PC-3 (cell line): ENCODE measurements around the gene BCAS3. TPM values are rescaled to one million over a fixed set of nuclear protein-coding genes. Genes with fewer than 3 reads are reported as not detected.

Experiments
- ATAC-seq: fragments of 200-7000 bp; cut with Tn5 transposase; 2 replicates; pipeline ENCODE4 v1.9.1; 2020; ENCODE audit warnings: mild to moderate bottlenecking, moderate library complexity
- BruUV-seq: library from RNA; stranded (reverse); fragments of 400-500 nt; replicated peaks from 2 replicates; lab custom pipeline; 2021; lab: Mats Ljungman, UMichigan
- CTCF ChIA-PET: fragments of 300-600 bp; sonication (Branson Sonifier 250); formaldehyde crosslinking; loops from one replicate; lab custom pipeline; 2022; ENCODE audit warnings: antibody characterized with exemption; lab: Charles Lee
- POLR2A ChIA-PET: fragments of 300-600 bp; sonication (Branson Sonifier 250); formaldehyde crosslinking; loops from one replicate; lab custom pipeline; 2022; ENCODE audit warnings: antibody characterized with exemption; ENCODE audit not compliant: unreplicated experiment; lab: Charles Lee
- DNase-seq: peaks from one replicate; pipeline ENCODE4 v3.0.0-alpha.2; 2015
- H2AFZ ChIP-seq: fragments of 300-600 bp; sonication (generic); 2 replicates; pipeline ENCODE4 v1.6.0; 2016; ENCODE audit warnings: antibody characterized with exemption, low read length
- H3F3A ChIP-seq: fragments of 300-600 bp; sonication (generic); one replicate; pipeline ENCODE4 v1.6.0; 2017; ENCODE audit warnings: antibody characterized with exemption, low read length, control low read depth, mild to moderate bottlenecking; ENCODE audit not compliant: unreplicated experiment
- H3K27ac ChIP-seq: fragments of 300-600 bp; sonication (generic); 2 replicates; pipeline ENCODE4 v1.5.1; 2016; ENCODE audit warnings: mild to moderate bottlenecking, low read length
- H3K27me3 ChIP-seq: fragments of 300-600 bp; sonication (generic); 2 replicates; pipeline ENCODE4 v1.6.1; 2016; ENCODE audit warnings: low read length, mixed read lengths
- H3K36me3 ChIP-seq: fragments of 300-600 bp; sonication (generic); 2 replicates; pipeline ENCODE4 v1.6.1; 2016; ENCODE audit warnings: low read depth, mixed run types, low read length, mixed read lengths
- H3K4me1 ChIP-seq: fragments of 300-600 bp; sonication (generic); 2 replicates; pipeline ENCODE4 v1.5.1; 2016; ENCODE audit warnings: low read length; ENCODE audit not compliant: insufficient read depth
- H3K4me2 ChIP-seq: fragments of 300-600 bp; sonication (generic); 2 replicates; pipeline ENCODE4 v1.6.0; 2016; ENCODE audit warnings: low read length
- H3K4me3 ChIP-seq: fragments of 300-600 bp; sonication (generic); 2 replicates; pipeline ENCODE4 v1.5.1; 2016; ENCODE audit warnings: mild to moderate bottlenecking, low read length, mixed read lengths
- H3K79me2 ChIP-seq: fragments of 300-600 bp; sonication (generic); 2 replicates; pipeline ENCODE4 v1.6.1; 2017; ENCODE audit warnings: low read length, mixed read lengths
- H3K9ac ChIP-seq: fragments of 300-600 bp; sonication (generic); 2 replicates; pipeline ENCODE4 v1.6.0; 2016; ENCODE audit warnings: mild to moderate bottlenecking, low read length
- H3K9me2 ChIP-seq: fragments of 300-600 bp; sonication (generic); replicated peaks from 2 replicates; pipeline ENCODE4 v1.6.1; 2016; ENCODE audit warnings: mixed run types, low read length, mixed read lengths
- H3K9me3 ChIP-seq: fragments of 300-600 bp; sonication (generic); 2 replicates; pipeline ENCODE4 v1.6.1; 2016; ENCODE audit warnings: low read length, mixed read lengths
- H4K20me1 ChIP-seq: fragments of 300-600 bp; sonication (generic); 2 replicates; pipeline ENCODE4 v1.6.1; 2016; ENCODE audit warnings: low read length, mixed read lengths
- EZH2 ChIP-seq: fragments of 300-600 bp; sonication (generic); IDR thresholded peaks from one replicate; pipeline ENCODE4 v1.6.1; 2017; ENCODE audit warnings: antibody characterized with exemption, mild to moderate bottlenecking, low read length; ENCODE audit not compliant: unreplicated experiment
- EZH2phosphoT487 ChIP-seq: fragments of 300-600 bp; sonication (generic); IDR thresholded peaks from 2 replicates; pipeline ENCODE4 v1.6.1; 2018; ENCODE audit warnings: mild to moderate bottlenecking, antibody characterized with exemption, low read length, borderline replicate concordance
- intact Hi-C: fragments of 100-400 bp; cut with micrococcal nuclease; formaldehyde crosslinking; loops from 2 replicates; pipeline ENCODE4 v1.9.0; 2023
- total RNA-seq: library from RNA; depleted of rRNA; stranded (reverse); fragments of >200 nt; gene quantifications from 2 replicates; pipeline ENCODE4 v1.2.3, GENCODE V29; 2014
- TF ChIP-seq, protein P1 (sequence below): fragments of 300-600 bp; sonication (generic); conservative IDR thresholded peaks from 2 replicates; pipeline ENCODE4 v1.5.1; 2017; ENCODE audit warnings: antibody characterized with exemption, low read depth, mild to moderate bottlenecking, low read length

Gene BCAS3
- total RNA-seq, 1 experiment from 2014 or later = 25.9 TPM

GRCh38 chr17:61065263-61065773, 387.7 kb downstream of the BCAS3 start:
- no peaks in the 10 kb centered on the region for H3K9me3 ChIP-seq
- H3K79me2 ChIP-seq = no peaks in the 10 kb centered on the region
- H3K27me3 ChIP-seq = no peaks in the 10 kb centered on the region
- intact Hi-C loops = no loop called here
- no peaks in the 10 kb centered on the region for H3K36me3 ChIP-seq
- H2AFZ ChIP-seq = no peak overlapping the region
- POLR2A ChIA-PET = interaction anchor here (0.7 kb wide), 2 partner anchors 9 to 116 kb away, joined by 4 to 7 read pairs; no protein-coding TSS in a partner anchor
- no peaks in the 10 kb centered on the region for H3K4me1 ChIP-seq
- CTCF ChIA-PET = interaction anchor here (0.6 to 0.7 kb wide), 2 partner anchors 294 to 834 kb away, joined by 4 to 11 read pairs; no protein-coding TSS in a partner anchor
- no peaks in the 10 kb centered on the region for H4K20me1 ChIP-seq
- TF ChIP-seq, protein P1, sequence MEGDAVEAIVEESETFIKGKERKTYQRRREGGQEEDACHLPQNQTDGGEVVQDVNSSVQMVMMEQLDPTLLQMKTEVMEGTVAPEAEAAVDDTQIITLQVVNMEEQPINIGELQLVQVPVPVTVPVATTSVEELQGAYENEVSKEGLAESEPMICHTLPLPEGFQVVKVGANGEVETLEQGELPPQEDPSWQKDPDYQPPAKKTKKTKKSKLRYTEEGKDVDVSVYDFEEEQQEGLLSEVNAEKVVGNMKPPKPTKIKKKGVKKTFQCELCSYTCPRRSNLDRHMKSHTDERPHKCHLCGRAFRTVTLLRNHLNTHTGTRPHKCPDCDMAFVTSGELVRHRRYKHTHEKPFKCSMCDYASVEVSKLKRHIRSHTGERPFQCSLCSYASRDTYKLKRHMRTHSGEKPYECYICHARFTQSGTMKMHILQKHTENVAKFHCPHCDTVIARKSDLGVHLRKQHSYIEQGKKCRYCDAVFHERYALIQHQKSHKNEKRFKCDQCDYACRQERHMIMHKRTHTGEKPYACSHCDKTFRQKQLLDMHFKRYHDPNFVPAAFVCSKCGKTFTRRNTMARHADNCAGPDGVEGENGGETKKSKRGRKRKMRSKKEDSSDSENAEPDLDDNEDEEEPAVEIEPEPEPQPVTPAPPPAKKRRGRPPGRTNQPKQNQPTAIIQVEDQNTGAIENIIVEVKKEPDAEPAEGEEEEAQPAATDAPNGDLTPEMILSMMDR = no peak
- TF ChIP-seq EZH2phosphoT487 (no peak), EZH2 (no peak)
- no peak overlapping the region for H3K27ac ChIP-seq
- BruUV-seq = no TSS peak
- no peak overlapping the region for H3K4me2 ChIP-seq
- H3F3A ChIP-seq = no peaks in the 10 kb centered on the region
- DNase-seq (no peak), ATAC-seq (peak; percentile 35)
- H3K4me3 ChIP-seq = no peak overlapping the region
- H3K9me2 ChIP-seq = no peaks in the 10 kb centered on the region
- no peak overlapping the region for H3K9ac ChIP-seq

DNA sequence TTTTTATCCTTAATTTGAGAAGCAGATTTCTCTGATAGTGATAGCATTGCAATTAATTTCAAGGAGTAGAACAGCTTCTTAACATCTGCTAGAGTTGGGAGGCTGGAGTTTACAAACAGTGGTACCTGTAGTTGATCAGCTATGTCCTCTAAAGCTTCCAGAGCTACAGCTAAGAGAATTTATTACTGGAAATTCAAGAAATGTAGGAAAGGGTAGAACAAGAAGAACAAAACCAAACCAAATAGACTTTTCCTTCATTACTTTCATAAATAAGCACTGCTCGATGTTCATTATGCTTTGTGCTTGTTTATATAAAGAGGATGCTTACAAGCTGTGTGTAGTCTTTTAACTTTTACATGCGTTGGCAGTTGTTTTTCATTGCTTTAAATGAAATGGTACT, 388.4 kb downstream of the BCAS3 start:
- no peaks in the 10 kb centered on the region for H3K27me3 ChIP-seq
- no peak overlapping the region for H2AFZ ChIP-seq
- TF ChIP-seq, protein P1 = no peak
- no peak for TF ChIP-seq EZH2
- no peak for TF ChIP-seq EZH2phosphoT487
- DNase-seq (no peak), ATAC-seq (no peak)
- H3K36me3 ChIP-seq = no peaks in the 10 kb centered on the region
- H4K20me1 ChIP-seq = no peaks in the 10 kb centered on the region
- intact Hi-C loops = no loop called here
- BruUV-seq = no TSS peak
- no peaks in the 10 kb centered on the region for H3K9me3 ChIP-seq
- no peak overlapping the region for H3K4me2 ChIP-seq
- H3K4me1 ChIP-seq = no peaks in the 10 kb centered on the region
- no peaks in the 10 kb centered on the region for H3K79me2 ChIP-seq
- CTCF ChIA-PET = interaction anchor here (0.7 kb wide), 1 partner anchor 293 kb away, joined by 4 read pairs; no protein-coding TSS in a partner anchor
- H3K27ac ChIP-seq = no peak overlapping the region
- no peaks in the 10 kb centered on the region for H3K9me2 ChIP-seq
- POLR2A ChIA-PET = interaction anchor here (0.7 kb wide), 1 partner anchor 115 kb away, joined by 4 read pairs; no protein-coding TSS in a partner anchor
- no peaks in the 10 kb centered on the region for H3F3A ChIP-seq
- no peak overlapping the region for H3K4me3 ChIP-seq
- H3K9ac ChIP-seq = no peak overlapping the region

GRCh38 chr17:61070649-61071048, 393.0 kb downstream of the BCAS3 start:
- Histone ChIP-seq H3K9me3 (no peaks in the 10 kb centered on the region), H3K9me2 (no peaks in the 10 kb centered on the region), H2AFZ (no peak overlapping the region), H3K4me2 (no peak overlapping the region), H4K20me1 (no peaks in the 10 kb centered on the region), H3K4me3 (no peak overlapping the region), H3K27ac (no peak overlapping the region), H3K79me2 (no peaks in the 10 kb centered on the region), H3K27me3 (no peaks in the 10 kb centered on the region), H3K9ac (no peak overlapping the region), H3F3A (no peaks in the 10 kb centered on the region), H3K36me3 (no peaks in the 10 kb centered on the region), H3K4me1 (no peaks in the 10 kb centered on the region)
- ATAC-seq (no peak), DNase-seq (no peak)
- BruUV-seq = no TSS peak
- CTCF ChIA-PET = no interaction called here
- intact Hi-C loops = no loop called here
- TF ChIP-seq EZH2 (no peak), EZH2phosphoT487 (no peak)
- TF ChIP-seq, protein P1 = no peak
- POLR2A ChIA-PET = no interaction called here
